H1 (cell line): Measurements from ENCODE around the gene BOLA3. TPM values are rescaled to one million over a fixed set of nuclear protein-coding genes. Genes with fewer than 3 reads are reported as not detected.

Source experiments
- ATF2 ChIP-seq: IDR thresholded peaks from 2 replicates; pipeline ENCODE4 v1.6.1; 2012; ENCODE audit warnings: low read length, inconsistent platforms
- SP4 ChIP-seq: IDR thresholded peaks from 2 replicates; pipeline ENCODE4 v1.6.1; 2012; ENCODE audit warnings: low read length, inconsistent platforms
- TCF12 ChIP-seq: IDR thresholded peaks from 2 replicates; pipeline ENCODE4 v1.6.1; 2011; ENCODE audit warnings: low read depth, mild to moderate bottlenecking, low read length
- polyA plus RNA-seq, 7 experiments: library from polyadenylated mRNA; depleted of rRNA in 3 of 7; stranded (reverse) in 5 of 7; unstranded in 2 of 7; fragments of >200 nt in 5 of 7; fragments of 200-250 nt in 2 of 7; gene quantifications; 1 replicate in 5 of 7; 2 replicates in 1 of 7; 4 replicates in 1 of 7; pipeline versions ENCODE4 v1.2.1 to v1.2.3, GENCODE V29; 2011 to 2013; ENCODE audit warnings: missing spikeins in 2 of 7, mixed read lengths in 2 of 7
- total RNA-seq: library from RNA; stranded (reverse); fragmentation: NEBNext Ultra II Directional; extraction: Animal tissue kit (Norgen Biotek cat#: 25700); gene quantifications from 2 replicates; pipeline ENCODE4 v1.2.1, GENCODE V29; 2021

The BOLA3 gene
- total and polyA plus RNA-seq, 2 of the 8 experiments (the other 6 are each of a cell fraction or from before 2014, with no cell fraction given) = 46.1 to 67.3 TPM

GRCh38 chr2:74093840-74094239, 53.9 kb downstream of the BOLA3 start (continued):
- TF ChIP-seq ATF2 (no peak), TCF12 (no peak), SP4 (no peak)
